Renal cortex interstitium (tissue), 11 donors: ENCODE measurements around the gene FRMD6. TPM values are rescaled to one million over a fixed set of nuclear protein-coding genes. Genes with fewer than 3 reads are reported as not detected.
A peak's percentile ranks its signal among the peaks of the same experiment; 100 is the strongest.
"Not testable (repeated sequence)": the region's sequence is repeated elsewhere in the genome, so short reads cannot be mapped to it uniquely, and the experiment has no call there.

Source experiments
- DNase-seq, 11 donors: peaks; one replicate each; pipeline ENCODE4 v3.0.0-alpha.2; 2013; ENCODE audit warnings: low read depth in 9 of 11, low spot score in 4 of 11; ENCODE audit errors: extremely low read depth in 1 of 11
- polyA plus RNA-seq, 3 donors: library from polyadenylated mRNA; unstranded; fragments of 120-200 nt; gene quantifications; one replicate each; pipeline ENCODE4 v1.2.1, GENCODE V29; 2013; ENCODE audit not compliant: insufficient read length in 3 of 3

Gene FRMD6
- polyA plus RNA-seq, 3 donors, result 17.0 to 21.4 (median 18.1) TPM

DNA sequence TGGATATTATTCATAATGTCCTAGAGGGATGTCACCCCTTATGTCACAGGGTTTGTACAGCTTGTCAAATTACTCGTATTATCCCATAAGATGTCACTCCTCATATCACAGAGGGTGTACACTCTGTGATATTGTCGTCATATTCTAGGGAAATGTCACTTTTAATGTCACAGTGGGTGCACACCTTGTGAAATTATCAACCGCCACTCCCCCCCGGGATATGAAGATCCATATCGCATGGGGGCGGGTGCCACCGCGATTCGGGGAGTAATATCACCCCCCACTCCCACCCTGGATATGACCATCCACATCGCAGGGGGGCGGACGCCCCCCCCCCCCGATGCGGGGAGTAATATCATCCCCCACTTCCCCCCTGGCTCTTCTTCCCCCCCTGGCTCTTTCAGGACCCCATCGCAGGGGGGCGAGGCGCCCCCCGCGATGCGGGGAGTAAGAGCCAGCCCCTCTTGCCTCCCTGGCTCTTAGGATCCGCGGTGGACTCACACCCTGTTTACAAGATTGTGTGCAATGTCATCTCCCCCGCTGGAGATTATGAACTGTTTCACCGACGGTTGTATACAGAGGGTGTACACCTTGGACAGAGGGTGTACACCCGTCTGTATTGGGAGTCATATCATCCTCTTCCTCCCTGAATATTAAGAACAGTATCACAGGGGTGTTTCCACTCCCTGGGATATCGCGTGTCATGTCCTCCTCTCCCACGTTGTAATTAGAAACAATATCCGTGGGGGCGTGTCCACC is 92.8 kb downstream of the FRMD6 start:
- no peak for DNase-seq

DNA sequence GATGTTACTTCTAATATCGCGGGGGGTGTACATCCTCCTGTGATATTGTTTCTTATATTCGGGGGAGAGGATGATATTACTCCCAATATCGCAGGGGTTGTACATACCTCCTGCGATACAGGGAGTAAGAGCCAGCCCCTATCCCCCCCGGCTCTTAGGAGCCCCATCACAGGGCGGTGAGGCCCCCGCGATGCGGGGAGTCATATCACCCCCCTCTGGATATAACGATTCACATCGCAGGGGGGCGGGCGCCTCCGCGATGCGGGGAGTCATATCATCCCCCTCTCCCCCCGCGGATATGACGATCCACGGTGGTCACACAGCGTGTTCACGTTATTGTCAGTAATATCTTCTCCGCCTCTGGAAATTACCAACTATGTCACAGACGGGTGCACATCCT is 95.1 kb downstream of the FRMD6 start:
- DNase-seq, result not testable (repeated sequence)

DNA sequence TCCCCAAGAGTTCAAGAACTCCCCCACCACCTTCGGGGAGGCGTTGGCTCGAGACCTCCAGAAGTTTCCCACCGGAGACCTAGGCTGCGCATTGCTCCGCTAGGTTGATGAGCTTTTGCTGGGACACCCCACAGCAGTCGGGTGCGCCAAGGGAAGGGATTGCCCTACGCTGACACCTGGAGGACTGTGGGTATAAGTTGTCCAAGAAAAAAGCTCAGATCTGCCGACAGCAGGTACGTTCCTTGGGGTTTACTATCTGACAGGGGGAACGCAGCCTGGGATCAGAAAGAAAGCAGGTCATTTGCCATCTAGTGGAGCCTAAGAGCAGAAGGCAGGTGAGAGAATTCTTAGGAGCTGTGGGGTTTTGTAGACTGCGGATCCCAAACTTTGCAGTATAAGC is 98.8 kb downstream of the FRMD6 start:
- no peak for DNase-seq

DNA sequence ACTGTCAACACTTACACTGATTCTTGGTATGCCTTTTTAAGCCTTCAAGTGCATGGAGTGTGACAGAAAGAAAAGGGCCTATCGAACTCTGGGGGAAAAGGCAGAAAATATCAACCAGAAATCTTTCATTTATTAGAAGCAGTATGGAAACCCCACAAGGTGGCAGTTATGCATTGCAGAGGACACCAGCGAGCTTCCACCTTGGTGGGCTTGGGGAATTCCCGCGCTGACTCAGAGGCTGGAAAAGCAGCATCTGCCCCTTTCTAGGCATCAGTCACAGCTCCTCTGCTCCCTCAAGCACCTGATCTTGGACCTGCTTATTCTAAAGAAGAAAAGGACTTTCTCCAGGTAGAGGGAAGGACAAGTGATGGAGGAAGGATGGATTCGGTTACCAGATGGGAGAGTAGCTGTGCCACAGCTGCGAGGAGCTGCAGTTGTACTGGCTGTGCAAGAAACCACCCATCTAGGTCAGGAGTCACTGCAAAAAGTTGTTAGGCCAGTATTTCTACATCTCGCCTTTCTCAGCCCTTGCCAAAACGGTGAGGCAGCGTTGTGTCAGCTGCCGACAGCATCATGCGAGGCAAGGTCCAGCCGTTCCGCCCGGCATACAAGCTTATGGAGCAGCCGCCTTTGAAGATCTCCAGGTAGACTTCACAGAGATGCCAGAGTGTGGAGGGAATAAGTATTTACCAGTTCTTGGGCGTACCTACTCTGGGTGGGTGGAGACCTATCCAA is 100.1 kb downstream of the FRMD6 start:
- peak in 1 of 11 donors; percentile 25 for DNase-seq

DNA sequence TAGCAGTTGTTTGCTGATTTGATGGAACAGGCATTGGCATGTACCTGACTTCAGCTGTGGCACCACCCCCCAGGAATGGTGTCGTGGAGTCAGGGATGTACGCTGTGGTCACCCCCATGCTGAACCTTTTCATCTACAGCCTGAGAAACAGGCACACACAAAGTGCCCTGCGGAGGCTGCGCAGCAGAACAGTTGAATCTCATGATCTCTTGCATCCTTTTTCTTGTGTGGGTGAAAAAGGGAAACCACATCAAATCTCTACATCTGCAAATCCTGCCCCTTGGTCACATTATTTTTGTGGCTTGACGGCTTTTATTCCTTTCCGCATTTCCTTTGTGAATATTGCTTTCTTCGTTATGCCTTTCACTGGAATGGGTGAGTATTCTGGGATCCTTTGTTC is 106.0 kb downstream of the FRMD6 start:
- not testable (repeated sequence) for DNase-seq

DNA sequence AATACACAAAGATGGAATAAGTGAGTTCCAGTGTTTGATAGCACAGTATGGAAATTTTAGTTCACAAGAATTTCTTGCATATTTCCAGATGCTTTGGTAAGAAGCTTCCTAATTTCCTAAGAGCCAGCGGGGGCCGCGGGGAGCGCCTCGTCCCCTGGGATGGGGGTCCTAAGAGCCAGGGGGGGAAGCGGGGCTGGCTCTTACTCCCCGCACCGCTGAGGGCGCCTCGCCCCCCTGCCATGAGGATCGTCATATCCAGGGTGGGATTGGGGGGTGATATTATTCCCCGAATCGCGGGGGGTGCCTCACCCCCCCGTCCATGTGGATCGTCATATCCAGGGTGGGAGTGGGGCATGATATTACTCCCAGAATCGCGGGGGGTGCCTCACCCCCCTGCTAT is 108.2 kb downstream of the FRMD6 start:
- DNase-seq, result no peak

DNA sequence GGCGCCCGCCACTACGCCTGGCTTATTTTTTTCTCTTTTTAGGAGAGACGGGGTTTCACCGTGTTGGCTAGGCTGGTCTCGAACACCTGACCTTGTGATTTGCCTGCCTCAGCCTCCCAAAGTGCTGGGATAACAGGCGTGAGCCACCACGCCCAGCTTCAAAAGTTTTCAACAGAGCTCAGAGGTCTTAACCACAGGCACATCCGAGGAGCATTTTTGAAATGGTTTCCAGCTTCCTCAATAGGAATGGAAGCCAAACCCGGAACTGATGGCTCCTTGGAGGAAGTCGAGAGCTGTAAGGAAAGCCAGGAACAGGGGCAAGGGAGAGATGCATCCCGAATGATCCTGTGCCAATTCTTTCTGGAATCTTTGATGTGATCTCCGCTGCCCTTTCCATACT is 114.0 kb downstream of the FRMD6 start:
- DNase-seq, result not testable (repeated sequence)

DNA sequence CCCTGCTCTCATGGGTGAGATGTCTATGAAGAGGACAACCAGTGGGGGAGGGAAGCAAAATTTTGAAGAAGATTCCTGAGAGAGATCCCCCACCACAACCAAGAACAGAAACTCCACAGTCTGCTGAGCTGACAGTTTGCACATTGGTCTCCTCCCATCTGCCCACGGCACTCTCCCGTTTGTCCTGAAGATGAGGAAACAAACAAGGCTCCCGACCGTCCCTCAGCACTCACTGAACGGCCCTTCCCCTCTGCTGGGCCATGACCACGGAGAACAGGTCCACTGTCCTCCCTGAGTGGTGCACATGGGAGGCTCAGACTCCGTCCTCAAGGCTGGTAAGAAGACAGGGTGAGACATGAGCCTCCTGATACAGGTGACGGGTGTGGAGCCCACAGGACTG is 114.9 kb downstream of the FRMD6 start:
- not testable (repeated sequence) for DNase-seq

DNA sequence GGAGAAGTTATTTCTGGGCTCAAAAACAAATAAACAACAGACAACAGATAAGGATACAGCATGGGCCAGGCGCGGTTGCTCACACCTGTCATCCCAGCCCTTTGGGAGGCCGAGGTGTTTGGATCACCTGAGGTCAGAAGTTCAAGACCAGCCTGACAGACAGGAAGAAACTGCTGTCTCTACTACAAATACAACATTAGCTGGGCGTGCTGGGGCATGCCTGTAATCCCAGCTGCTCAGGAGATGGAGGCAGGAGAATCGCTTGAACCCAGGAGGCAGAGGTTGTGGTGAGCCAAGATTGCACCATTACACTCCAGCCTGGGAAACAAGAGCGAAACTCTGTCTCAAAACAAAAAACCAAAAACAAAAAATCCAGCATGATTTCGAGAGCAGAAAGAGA is 117.6 kb downstream of the FRMD6 start:
- DNase-seq, result not testable (repeated sequence)

DNA sequence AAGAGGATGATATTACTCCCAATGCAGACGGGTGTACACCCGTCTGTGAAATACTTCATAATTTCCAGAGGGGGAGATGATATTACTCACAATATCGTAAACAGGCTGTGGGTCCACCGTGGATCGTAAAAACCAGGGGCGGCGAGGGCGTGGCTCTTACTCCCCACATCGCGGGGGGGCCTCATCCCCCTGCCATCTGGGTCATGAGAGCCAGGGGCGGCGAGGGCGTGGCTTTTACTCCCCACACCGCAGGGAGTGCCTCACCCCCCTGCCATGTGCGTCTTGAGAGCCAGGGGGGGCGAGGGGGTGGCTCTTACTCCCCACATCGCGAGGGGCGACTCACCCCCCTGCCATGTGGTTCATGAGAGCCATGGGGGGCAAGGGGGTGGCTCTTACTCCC is 122.5 kb downstream of the FRMD6 start:
- DNase-seq, result no peak

DNA sequence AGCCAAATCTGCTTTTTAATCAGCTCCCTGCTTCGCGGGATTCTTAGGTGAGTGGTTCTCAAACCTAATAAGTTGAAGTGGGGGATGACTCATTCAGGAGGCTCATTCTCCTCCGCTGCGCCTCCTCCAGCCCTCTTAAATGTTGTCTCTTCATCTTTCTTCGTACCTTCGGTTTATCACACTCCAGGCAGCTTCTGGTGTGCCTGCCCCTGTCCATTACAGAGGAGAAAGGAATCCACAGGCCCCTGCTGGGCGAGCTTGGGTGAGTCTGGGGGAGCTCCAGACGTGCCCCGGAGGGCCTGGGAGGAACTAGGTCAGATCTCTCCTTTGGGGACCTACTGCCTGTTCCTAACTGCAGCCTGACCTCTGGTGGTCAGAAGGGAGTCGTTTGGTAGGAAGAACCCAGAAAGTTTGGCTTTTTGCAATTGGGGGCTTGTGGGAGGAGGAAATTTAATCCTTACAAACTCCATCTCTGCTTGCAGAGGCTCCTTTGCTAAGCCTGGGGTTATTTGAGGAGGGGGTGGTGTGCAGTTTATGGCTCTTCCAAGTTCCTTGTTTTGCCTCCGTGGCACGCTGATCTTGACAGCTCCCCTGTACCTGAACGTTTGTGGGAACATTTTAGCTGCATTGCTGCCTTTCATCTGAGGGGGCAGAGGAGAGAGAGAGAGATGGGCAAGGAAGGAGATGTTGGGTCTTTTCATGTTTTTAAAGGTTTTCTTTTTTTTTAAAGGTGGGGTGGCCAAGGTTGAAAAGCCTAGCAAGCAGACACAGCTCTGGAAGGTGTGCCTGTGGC is 124.6 kb downstream of the FRMD6 start:
- DNase-seq, result peak; percentile 26 to 59 (median 49)

DNA sequence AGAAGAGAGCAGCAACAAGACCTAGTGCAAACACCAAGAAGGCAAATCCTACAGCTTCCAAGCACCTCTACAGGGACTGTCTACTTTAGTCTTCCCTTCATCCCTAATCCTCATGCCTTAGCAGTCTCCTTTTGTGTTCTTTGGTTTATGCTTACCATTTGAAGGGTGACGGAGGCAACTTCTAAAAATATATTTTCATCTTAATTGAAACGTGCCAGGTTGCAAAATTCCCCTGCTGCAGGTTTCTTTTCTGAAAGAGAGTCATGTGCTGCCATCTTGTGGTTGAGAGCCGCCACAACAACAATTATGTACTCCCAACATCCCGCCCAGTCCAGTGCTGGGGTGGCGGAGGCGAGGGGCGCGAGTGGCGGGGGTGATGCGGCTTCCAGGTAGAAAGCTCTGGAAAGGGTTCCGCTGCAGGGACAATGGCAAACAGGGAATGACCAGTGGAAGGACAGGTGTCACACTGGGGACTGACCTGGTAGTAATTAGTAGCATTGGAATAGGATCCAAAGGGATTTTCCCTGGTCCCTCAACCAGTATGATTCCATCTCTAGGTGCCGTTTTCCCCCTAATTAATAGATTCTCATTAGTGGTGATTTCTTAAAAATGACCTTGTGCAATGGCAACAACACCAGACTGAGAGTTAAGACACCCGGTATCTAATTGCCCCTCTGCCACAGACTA is 128.4 kb downstream of the FRMD6 start:
- peak; percentile 35 to 58 (median 47) for DNase-seq

Other genes starting within 250 kb of the FRMD6 start
- 10 to 100 TPM; 62.2 to 74.2 (median 71.0) TPM for gene GNG2, start 208.7 kb downstream of the FRMD6 start, polyA plus RNA-seq